Hepatocyte (in vitro differentiated cells): ENCODE data around the gene RIMS1.

ENCODE experiments used
- CTCF ChIP-seq: fragments of 200-600 bp; sonication (generic); IDR thresholded peaks from 2 replicates; pipeline ENCODE4 v1.5.1; 2016; ENCODE audit warnings: antibody characterized with exemption, mild to moderate bottlenecking; ENCODE audit not compliant: poor library complexity
- EZH2 ChIP-seq: fragments of 200-600 bp; sonication (generic); IDR thresholded peaks from 2 replicates; pipeline ENCODE4 v1.6.1; 2016; ENCODE audit warnings: antibody characterized with exemption, mild to moderate bottlenecking, borderline replicate concordance

- no peak for TF ChIP-seq CTCF
- no peak for TF ChIP-seq EZH2
These were observed 161.7 kb downstream of the RIMS1 start for GRCh38 chr6:72048080-72048479.
